Hepatocyte (in vitro differentiated cells): ENCODE measurements around the gene RBKS.

ENCODE experiments used
- EZH2 ChIP-seq: fragments of 200-600 bp; sonication (generic); IDR thresholded peaks from 2 replicates; pipeline ENCODE4 v1.6.1; 2016; ENCODE audit warnings: antibody characterized with exemption, mild to moderate bottlenecking, borderline replicate concordance
- TF ChIP-seq, protein P1 (sequence below): fragments of 200-600 bp; sonication (generic); IDR thresholded peaks from 2 replicates; pipeline ENCODE4 v1.5.1; 2016; ENCODE audit warnings: antibody characterized with exemption, mild to moderate bottlenecking; ENCODE audit not compliant: poor library complexity

DNA sequence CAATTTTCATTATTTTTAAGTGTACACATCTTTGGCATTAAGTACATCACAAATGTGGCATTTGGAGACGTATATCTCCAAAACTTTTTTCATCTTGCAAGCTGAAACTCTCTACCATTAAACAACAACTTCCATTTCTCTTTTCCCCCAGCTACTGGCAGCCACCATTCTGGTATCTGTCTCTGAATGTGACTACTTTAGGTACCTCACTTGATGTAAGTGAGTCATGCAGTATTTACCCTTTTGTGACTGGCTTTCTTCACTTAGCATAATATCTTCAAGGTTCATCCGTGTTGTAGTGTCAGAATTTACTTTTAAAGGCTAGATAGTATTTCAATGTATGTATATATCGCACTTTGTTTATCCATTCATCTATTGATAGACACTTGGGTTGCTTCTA, 17.4 kb upstream of the RBKS start:
- TF ChIP-seq EZH2: no peak
- TF ChIP-seq, protein P1, sequence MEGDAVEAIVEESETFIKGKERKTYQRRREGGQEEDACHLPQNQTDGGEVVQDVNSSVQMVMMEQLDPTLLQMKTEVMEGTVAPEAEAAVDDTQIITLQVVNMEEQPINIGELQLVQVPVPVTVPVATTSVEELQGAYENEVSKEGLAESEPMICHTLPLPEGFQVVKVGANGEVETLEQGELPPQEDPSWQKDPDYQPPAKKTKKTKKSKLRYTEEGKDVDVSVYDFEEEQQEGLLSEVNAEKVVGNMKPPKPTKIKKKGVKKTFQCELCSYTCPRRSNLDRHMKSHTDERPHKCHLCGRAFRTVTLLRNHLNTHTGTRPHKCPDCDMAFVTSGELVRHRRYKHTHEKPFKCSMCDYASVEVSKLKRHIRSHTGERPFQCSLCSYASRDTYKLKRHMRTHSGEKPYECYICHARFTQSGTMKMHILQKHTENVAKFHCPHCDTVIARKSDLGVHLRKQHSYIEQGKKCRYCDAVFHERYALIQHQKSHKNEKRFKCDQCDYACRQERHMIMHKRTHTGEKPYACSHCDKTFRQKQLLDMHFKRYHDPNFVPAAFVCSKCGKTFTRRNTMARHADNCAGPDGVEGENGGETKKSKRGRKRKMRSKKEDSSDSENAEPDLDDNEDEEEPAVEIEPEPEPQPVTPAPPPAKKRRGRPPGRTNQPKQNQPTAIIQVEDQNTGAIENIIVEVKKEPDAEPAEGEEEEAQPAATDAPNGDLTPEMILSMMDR: no peak
